H1 (cell line): ENCODE data around the gene ARHGEF10L. TPM values are rescaled to one million over a fixed set of nuclear protein-coding genes. Genes with fewer than 3 reads are reported as not detected.

ENCODE experiments used
- BACH1 ChIP-seq: IDR thresholded peaks from 2 replicates; pipeline ENCODE4 v1.6.1; 2012; ENCODE audit warnings: low read length, improper control_type of control experiment
- CHD2 ChIP-seq: IDR thresholded peaks from 2 replicates; pipeline ENCODE4 v1.6.1; 2012; ENCODE audit warnings: low read length, improper control_type of control experiment
- CTBP2 ChIP-seq: IDR thresholded peaks from 2 replicates; pipeline ENCODE4 v1.7.0; 2011; ENCODE audit warnings: borderline replicate concordance, mild to moderate bottlenecking, moderate library complexity, mixed read lengths, low read length; ENCODE audit not compliant: insufficient read depth, insufficient read length
- CTCF ChIP-seq, 3 experiments: IDR thresholded peaks; 1 replicate in 2 of 3; 2 replicates in 1 of 3; pipeline versions ENCODE4 v1.5.1 to v1.6.1; 2011; ENCODE audit warnings: low read length in 3 of 3, mild to moderate bottlenecking in 3 of 3, inconsistent platforms in 2 of 3, low read depth in 1 of 3, moderate library complexity in 1 of 3; ENCODE audit not compliant: insufficient read depth in 1 of 3; ENCODE audit errors: control extremely low read depth in 1 of 3
- MAX ChIP-seq: IDR thresholded peaks from 2 replicates; pipeline ENCODE4 v1.6.1; 2012; ENCODE audit warnings: inconsistent platforms
- SAP30 ChIP-seq: fragments of 300-600 bp; sonication (generic); IDR thresholded peaks from 2 replicates; pipeline ENCODE4 v1.7.1; 2012; ENCODE audit warnings: low read length, moderate library complexity, mild to moderate bottlenecking, inconsistent platforms; ENCODE audit not compliant: insufficient read depth, insufficient replicate concordance
- SP4 ChIP-seq: IDR thresholded peaks from 2 replicates; pipeline ENCODE4 v1.6.1; 2012; ENCODE audit warnings: low read length, inconsistent platforms
- SUZ12 ChIP-seq: fragments of 200-600 bp; sonication (generic); IDR thresholded peaks from 2 replicates; pipeline ENCODE4 v1.6.1; 2012; ENCODE audit warnings: mild to moderate bottlenecking, inconsistent platforms, low read length, moderate library complexity, mixed read lengths
- TBP ChIP-seq: IDR thresholded peaks from 2 replicates; pipeline ENCODE4 v1.6.1; 2011; ENCODE audit warnings: low read depth, low read length, improper control_type of control experiment
- TEAD4 ChIP-seq: IDR thresholded peaks from 2 replicates; pipeline ENCODE4 v1.6.1; 2012; ENCODE audit warnings: low read depth, low read length, inconsistent platforms, mixed read lengths
- polyA plus RNA-seq, 7 experiments: library from polyadenylated mRNA; depleted of rRNA in 3 of 7; stranded (reverse) in 5 of 7; unstranded in 2 of 7; fragments of >200 nt in 5 of 7; fragments of 200-250 nt in 2 of 7; gene quantifications; 1 replicate in 5 of 7; 2 replicates in 1 of 7; 4 replicates in 1 of 7; pipeline versions ENCODE4 v1.2.1 to v1.2.3, GENCODE V29; 2011 to 2013; ENCODE audit warnings: missing spikeins in 2 of 7, mixed read lengths in 2 of 7
- total RNA-seq: library from RNA; stranded (reverse); fragmentation: NEBNext Ultra II Directional; extraction: Animal tissue kit (Norgen Biotek cat#: 25700); gene quantifications from 2 replicates; pipeline ENCODE4 v1.2.1, GENCODE V29; 2021

Gene ARHGEF10L
- total and polyA plus RNA-seq, 2 of the 8 experiments (the other 6 are each of a cell fraction or from before 2014, with no cell fraction given): 33.6 to 39.6 TPM

DNA sequence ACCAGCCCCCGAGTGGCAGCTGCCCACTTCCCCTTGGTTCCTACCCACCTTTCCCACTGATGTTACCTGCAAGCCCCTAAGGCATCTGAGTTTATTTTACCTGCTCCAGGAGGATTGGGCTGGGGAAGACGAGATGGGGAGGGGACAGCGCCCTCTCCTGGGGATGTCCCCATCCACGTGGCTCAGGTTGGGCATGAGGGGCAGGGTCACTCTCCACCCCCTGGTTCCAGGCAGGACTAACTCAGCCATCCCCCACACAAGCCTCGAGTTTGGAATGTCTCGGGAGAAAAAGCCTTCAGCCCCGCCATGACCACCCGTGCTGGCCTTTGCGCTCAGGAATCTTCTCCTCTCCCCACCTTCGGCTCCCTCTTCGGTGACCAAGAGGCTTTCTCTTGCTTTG lies 90.0 kb downstream of the ARHGEF10L start (continued):
- TF ChIP-seq CTCF (IDR thresholded peaks at IDR 0.05; ENCODE audit: control extremely low read depth in 1 of 3, insufficient read depth in 1 of 3, low read depth in 1 of 3, low read length in 3 of 3): peak; percentile 79 to 93 (median 92)
- TF ChIP-seq MAX: peak; percentile 98
- no peak for TF ChIP-seq SUZ12
- TF ChIP-seq SP4: no peak
- no peak for TF ChIP-seq BACH1
- no peak for TF ChIP-seq CHD2
- no peak for TF ChIP-seq SAP30
- 0 out of 2 replicates have a peak, but pooled peaks have one; percentile 7 for TF ChIP-seq TEAD4
- no peak for TF ChIP-seq TBP
- TF ChIP-seq CTBP2: no peak
